ENCODE results near the gene RTN4IP1. TPM values are rescaled to one million over a fixed set of nuclear protein-coding genes. Genes with fewer than 3 reads are reported as not detected.
"Not testable (repeated sequence)": the region's sequence is repeated elsewhere in the genome, so short reads cannot be mapped to it uniquely, and the experiment has no call there.

The RTN4IP1 gene
- total and polyA plus RNA-seq, 8 donors: 1.5 to 3.7 (median 2.1) TPM

DNA sequence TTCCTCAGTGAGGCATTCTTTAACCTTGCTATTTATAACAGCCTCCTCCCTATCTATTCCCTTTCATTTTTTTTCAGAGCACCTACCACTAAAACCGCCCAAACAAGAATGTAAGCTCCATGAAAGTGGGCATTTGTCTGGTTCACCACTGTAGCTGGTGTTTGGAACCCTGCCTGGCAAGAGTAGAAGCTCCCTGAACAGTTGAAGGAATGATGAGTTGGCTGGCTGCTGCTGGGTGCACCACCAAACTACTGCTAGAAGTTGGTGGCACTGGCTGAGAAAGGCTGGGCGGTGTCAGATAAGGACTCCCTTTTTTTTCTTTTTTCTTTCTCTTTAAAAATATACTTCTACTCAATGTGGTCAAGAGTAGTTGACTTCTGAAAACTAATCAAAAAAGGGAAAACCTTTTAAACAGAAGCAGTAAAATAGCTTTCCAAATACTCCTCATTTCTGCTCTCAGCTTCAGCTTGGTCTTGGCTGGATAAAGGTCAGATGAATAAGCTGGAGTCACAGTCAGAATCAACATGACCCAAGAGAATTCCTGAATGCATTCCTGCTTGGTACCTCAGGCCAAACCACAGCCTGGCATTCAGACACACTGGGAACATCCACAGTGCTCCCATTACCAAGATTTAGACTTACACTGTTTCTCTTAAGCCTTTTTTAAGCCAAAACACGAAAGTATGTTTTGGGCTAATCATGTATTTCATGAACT is 38.0 kb downstream of the RTN4IP1 start:
- DNase-seq (no peak), FAIRE-seq (no peak), ATAC-seq (no peak)
- TF ChIP-seq, protein P1, sequence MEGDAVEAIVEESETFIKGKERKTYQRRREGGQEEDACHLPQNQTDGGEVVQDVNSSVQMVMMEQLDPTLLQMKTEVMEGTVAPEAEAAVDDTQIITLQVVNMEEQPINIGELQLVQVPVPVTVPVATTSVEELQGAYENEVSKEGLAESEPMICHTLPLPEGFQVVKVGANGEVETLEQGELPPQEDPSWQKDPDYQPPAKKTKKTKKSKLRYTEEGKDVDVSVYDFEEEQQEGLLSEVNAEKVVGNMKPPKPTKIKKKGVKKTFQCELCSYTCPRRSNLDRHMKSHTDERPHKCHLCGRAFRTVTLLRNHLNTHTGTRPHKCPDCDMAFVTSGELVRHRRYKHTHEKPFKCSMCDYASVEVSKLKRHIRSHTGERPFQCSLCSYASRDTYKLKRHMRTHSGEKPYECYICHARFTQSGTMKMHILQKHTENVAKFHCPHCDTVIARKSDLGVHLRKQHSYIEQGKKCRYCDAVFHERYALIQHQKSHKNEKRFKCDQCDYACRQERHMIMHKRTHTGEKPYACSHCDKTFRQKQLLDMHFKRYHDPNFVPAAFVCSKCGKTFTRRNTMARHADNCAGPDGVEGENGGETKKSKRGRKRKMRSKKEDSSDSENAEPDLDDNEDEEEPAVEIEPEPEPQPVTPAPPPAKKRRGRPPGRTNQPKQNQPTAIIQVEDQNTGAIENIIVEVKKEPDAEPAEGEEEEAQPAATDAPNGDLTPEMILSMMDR (IDR thresholded peaks at IDR 0.05): no peak
- Histone ChIP-seq H3K36me3 (no peaks in the 10 kb centered on the region), H3K27ac (no peak overlapping the region), H3K9me3 (no peaks in the 10 kb centered on the region), H3K4me3 (no peak overlapping the region), H3K27me3 (no peaks in the 10 kb centered on the region), H3K4me1 (no peaks in the 10 kb centered on the region)
- intact Hi-C loops (cut with DNase I): no loop called here
- 88 to 95% methylated on average over 3 of the region's 3 CpGs for WGBS, 2 donors

DNA sequence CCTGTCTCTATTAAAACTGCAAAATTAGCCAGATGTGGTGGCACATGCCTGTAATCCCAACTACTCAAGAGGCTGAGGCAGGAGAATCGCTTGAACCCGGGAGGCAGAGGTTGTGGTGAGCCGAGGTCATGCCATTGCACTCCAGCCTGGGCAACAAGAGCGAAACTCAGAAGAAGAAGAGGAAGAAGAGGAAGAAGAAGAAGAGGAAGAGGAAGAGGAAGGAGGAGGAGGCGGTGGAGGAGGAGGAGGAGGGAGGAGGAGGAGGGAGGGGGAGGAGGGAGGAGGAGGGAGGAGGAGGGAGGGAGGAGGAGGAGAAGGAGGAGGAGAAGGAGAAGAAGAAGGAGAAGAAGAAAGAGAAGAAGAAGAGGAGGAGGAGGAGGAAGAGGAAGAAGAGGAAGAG is 40.4 kb downstream of the RTN4IP1 start:
- H3K4me1 ChIP-seq; intact Hi-C loops (cut with DNase I); FAIRE-seq; H3K27ac ChIP-seq; DNase-seq; H3K9me3 ChIP-seq; H3K36me3 ChIP-seq; H3K4me3 ChIP-seq; ATAC-seq; H3K27me3 ChIP-seq: not testable (repeated sequence)
- 79 to 85% methylated on average over 4 of the region's 5 CpGs for WGBS, 2 donors

DNA sequence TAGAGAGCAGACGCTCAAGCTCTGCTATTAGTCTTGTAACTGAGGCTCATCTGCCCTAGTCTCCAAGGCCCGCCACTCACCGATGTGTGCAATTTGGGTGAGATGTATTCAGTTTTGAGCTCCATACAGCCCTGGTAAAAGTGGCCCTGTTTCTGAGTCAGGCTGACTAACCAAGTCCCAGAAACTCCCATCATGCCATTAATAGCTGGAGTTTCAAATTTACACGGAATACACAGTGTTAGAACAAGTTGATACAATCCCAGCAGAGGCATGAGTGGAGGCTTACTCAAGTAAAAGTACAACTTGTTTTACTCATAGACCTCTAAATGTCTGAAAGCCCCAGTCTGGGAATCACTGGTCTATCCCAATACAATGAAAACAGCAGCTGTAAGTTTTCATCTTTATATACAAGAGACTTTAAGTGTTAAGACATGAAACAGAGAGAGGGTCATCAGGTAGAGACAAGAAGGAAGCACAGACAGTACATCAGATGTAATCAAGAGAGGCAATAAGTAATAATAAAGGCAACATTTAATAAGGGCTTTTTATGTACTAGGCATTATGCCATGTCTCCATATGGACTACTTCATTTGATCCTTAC is 42.4 kb downstream of the RTN4IP1 start:
- intact Hi-C loops (cut with DNase I): no loop called here
- no peaks in the 10 kb centered on the region for H3K36me3 ChIP-seq
- no peak for FAIRE-seq
- no peaks in the 10 kb centered on the region for H3K4me1 ChIP-seq
- no peaks in the 10 kb centered on the region for H3K9me3 ChIP-seq
- no peak for ATAC-seq
- no peak overlapping the region for H3K27ac ChIP-seq
- H3K27me3 ChIP-seq: no peaks in the 10 kb centered on the region
- TF ChIP-seq, protein P1 (IDR thresholded peaks at IDR 0.05): no peak
- DNase-seq: no peak
- 80 to 94% methylated on average over 4 of the region's 4 CpGs for WGBS, 2 donors
- H3K4me3 ChIP-seq: no peak overlapping the region

DNA sequence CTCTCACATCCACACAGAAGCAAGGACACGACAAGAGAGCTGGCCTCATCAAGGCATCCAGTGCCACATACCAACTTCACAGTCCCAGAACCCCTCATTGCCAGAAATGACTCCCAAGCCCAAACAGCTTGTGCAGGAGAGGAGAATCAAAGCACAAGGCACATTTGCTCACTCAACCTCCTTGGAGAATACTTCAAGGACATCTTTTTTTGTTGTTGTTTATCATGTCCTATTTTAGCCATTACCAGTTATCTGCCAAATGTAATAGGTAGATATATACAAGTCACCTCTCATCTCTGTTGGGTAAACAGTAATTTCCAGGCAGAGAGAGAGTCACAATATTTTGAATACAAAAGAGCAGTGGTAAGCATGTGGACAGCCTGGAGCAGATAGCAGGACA is 47.8 kb downstream of the RTN4IP1 start:
- H3K27me3 ChIP-seq: no peaks in the 10 kb centered on the region
- FAIRE-seq: no peak
- no peak overlapping the region for H3K4me3 ChIP-seq
- no peaks in the 10 kb centered on the region for H3K36me3 ChIP-seq
- TF ChIP-seq, protein P1 (IDR thresholded peaks at IDR 0.05): no peak
- intact Hi-C loops (cut with DNase I): no loop called here
- H3K4me1 ChIP-seq: no peaks in the 10 kb centered on the region
- ATAC-seq: no peak
- 68 to 72% methylated on average over 1 of the region's 1 CpG for WGBS, 2 donors
- DNase-seq: no peak
- no peaks in the 10 kb centered on the region for H3K9me3 ChIP-seq
- no peak overlapping the region for H3K27ac ChIP-seq

DNA sequence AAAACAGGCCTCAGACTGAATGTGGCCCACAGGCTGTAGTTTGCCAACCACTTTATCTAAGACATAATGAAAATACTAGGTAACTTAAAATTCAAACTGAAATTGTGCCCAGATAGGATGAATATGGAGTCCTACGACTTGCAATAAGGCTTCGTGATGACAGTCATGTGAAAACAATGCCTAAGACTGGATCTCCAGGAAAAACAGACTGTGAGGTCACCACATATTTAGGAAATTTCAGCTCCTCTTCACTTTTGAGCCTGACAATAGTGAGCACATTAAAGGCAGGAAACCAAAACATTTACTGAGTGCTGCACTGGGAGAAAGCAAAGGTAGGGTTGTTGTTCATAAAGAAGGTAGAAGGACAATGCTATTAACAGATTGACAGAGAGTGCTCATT is 50.0 kb downstream of the RTN4IP1 start:
- Histone ChIP-seq H3K36me3 (no peaks in the 10 kb centered on the region), H3K4me3 (no peak overlapping the region), H3K4me1 (no peaks in the 10 kb centered on the region), H3K27me3 (no peaks in the 10 kb centered on the region), H3K9me3 (no peaks in the 10 kb centered on the region), H3K27ac (no peak overlapping the region)
- ATAC-seq (no peak), DNase-seq (no peak), FAIRE-seq (no peak)
- intact Hi-C loops (cut with DNase I): no loop called here
- TF ChIP-seq, protein P1 (IDR thresholded peaks at IDR 0.05): no peak
- 93 to 100% methylated on average over 2 of the region's 2 CpGs for WGBS, 2 donors

All from pancreas (tissue), 10 donors.